NCI-H1417 (cell line): ENCODE measurements around the gene TUBAL3.

ENCODE experiments used
- DNase-seq, 3 experiments: peaks; one replicate each; lab custom pipeline; 2025; lab: John Stamatoyannopoulos, UW

The TUBAL3 gene

GRCh38 chr10:5404208-5405041 lies at the start of gene TUBAL3:
TUBAL3 (minus strand) TSS chr10:5404828; CDS start chr10:5404792, 36 bp downstream.
- DNase-seq = no peak

- peak in 1 of 3 experiments; percentile 74 for DNase-seq
These were observed 49.3 kb upstream of the TUBAL3 start for GRCh38 chr10:5453749-5454489.

GRCh38 chr10:5450605-5451384 lies 46.2 kb upstream of the TUBAL3 start:
- DNase-seq = no peak

GRCh38 chr10:5449823-5450222 lies 45.2 kb upstream of the TUBAL3 start:
- no peak for DNase-seq

- no peak for DNase-seq
These were observed 44.6 kb upstream of the TUBAL3 start for GRCh38 chr10:5449227-5449626.

GRCh38 chr10:5448333-5449001 lies 43.8 kb upstream of the TUBAL3 start:
- no peak for DNase-seq

GRCh38 chr10:5447611-5448071 lies 43.0 kb upstream of the TUBAL3 start:
- DNase-seq = no peak

- no peak for DNase-seq
These were observed 42.4 kb upstream of the TUBAL3 start for GRCh38 chr10:5447056-5447455.

- DNase-seq = peak; percentile 78 to 90 (median 87)
These were observed 41.8 kb upstream of the TUBAL3 start for GRCh38 chr10:5446390-5446926.

GRCh38 chr10:5445006-5445405 lies 40.4 kb upstream of the TUBAL3 start:
- DNase-seq = no peak

- no peak for DNase-seq
These were observed 38.8 kb upstream of the TUBAL3 start for GRCh38 chr10:5443429-5443828.

GRCh38 chr10:5442990-5443370 lies 38.4 kb upstream of the TUBAL3 start:
- DNase-seq = no peak

GRCh38 chr10:5442065-5442989 lies 37.7 kb upstream of the TUBAL3 start:
- peak; percentile 3 to 68 (median 53) for DNase-seq

GRCh38 chr10:5441106-5441505 lies 36.5 kb upstream of the TUBAL3 start:
- no peak for DNase-seq

- DNase-seq = no peak
These were observed 35.6 kb upstream of the TUBAL3 start for GRCh38 chr10:5440206-5440605.

GRCh38 chr10:5435328-5435727 lies 30.7 kb upstream of the TUBAL3 start:
- DNase-seq = no peak

- DNase-seq = peak in 2 of 3 experiments; percentile 3 to 51
These were observed 29.6 kb upstream of the TUBAL3 start for GRCh38 chr10:5434017-5434753.

GRCh38 chr10:5433182-5433581 lies 28.6 kb upstream of the TUBAL3 start:
- DNase-seq = no peak

- DNase-seq = peak in 1 of 3 experiments; percentile 36
These were observed 23.5 kb upstream of the TUBAL3 start for GRCh38 chr10:5428133-5428532.

GRCh38 chr10:5424751-5425150 lies 20.1 kb upstream of the TUBAL3 start:
- no peak for DNase-seq
